ENCODE data around the gene IL10RB.

IL10RB gene

GRCh38 chr21:33268737-33269441 is 2.7 kb downstream of the IL10RB start:
- no peaks in the 10 kb centered on the region for H3K9me3 ChIP-seq (ENCODE audit: insufficient read depth, low read depth, low read length)
- H3K4me1 ChIP-seq (ENCODE audit: insufficient read depth, low read length) = 0 out of 2 replicates have a peak, but pooled peaks cover 4% of the 10 kb centered on the region
- H3K36me3 ChIP-seq (ENCODE audit: insufficient read depth, low read depth, low read length) = no peaks in the 10 kb centered on the region
- peaks cover 14% of the 10 kb centered on the region; the same call in 1 of the 2 replicates for H3K27me3 ChIP-seq (ENCODE audit: insufficient read depth, low read length)
- no peak overlapping the region for H3K9ac ChIP-seq (ENCODE audit: low read depth, low read length)
- no peak overlapping the region for H3K27ac ChIP-seq (ENCODE audit: low read length)
- H3K4me3 ChIP-seq (ENCODE audit: low read length) = no peak overlapping the region

GRCh38 chr21:33270986-33271385 is 4.8 kb downstream of the IL10RB start:
- no peak overlapping the region for H3K9ac ChIP-seq (ENCODE audit: low read depth, low read length)
- no peak overlapping the region for H3K27ac ChIP-seq (ENCODE audit: low read length)
- H3K36me3 ChIP-seq (ENCODE audit: insufficient read depth, low read depth, low read length) = no peaks in the 10 kb centered on the region
- no peaks in the 10 kb centered on the region for H3K9me3 ChIP-seq (ENCODE audit: insufficient read depth, low read depth, low read length)
- H3K4me1 ChIP-seq (ENCODE audit: insufficient read depth, low read length) = 0 out of 2 replicates have a peak, but pooled peaks cover 4% of the 10 kb centered on the region
- peaks cover under 1% of the 10 kb centered on the region; the same call in 1 of the 2 replicates for H3K27me3 ChIP-seq (ENCODE audit: insufficient read depth, low read length)
- H3K4me3 ChIP-seq (ENCODE audit: low read length) = no peak overlapping the region

GRCh38 chr21:33273044-33273443 is 6.9 kb downstream of the IL10RB start:
- Histone ChIP-seq H3K27me3 (ENCODE audit: insufficient read depth, low read length) (no peaks in the 10 kb centered on the region), H3K9me3 (ENCODE audit: insufficient read depth, low read depth, low read length) (no peaks in the 10 kb centered on the region), H3K4me1 (ENCODE audit: insufficient read depth, low read length) (no peaks in the 10 kb centered on the region), H3K4me3 (ENCODE audit: low read length) (no peak overlapping the region), H3K27ac (ENCODE audit: low read length) (no peak overlapping the region), H3K9ac (ENCODE audit: low read depth, low read length) (no peak overlapping the region), H3K36me3 (ENCODE audit: insufficient read depth, low read depth, low read length) (no peaks in the 10 kb centered on the region)

GRCh38 chr21:33278721-33279120 is 12.6 kb downstream of the IL10RB start:
- Histone ChIP-seq H3K4me1 (ENCODE audit: insufficient read depth, low read length) (no peaks in the 10 kb centered on the region), H3K27ac (ENCODE audit: low read length) (no peak overlapping the region), H3K9me3 (ENCODE audit: insufficient read depth, low read depth, low read length) (peaks cover 5% of the 10 kb centered on the region; the same call in 1 of the 2 replicates), H3K4me3 (ENCODE audit: low read length) (no peak overlapping the region), H3K36me3 (ENCODE audit: insufficient read depth, low read depth, low read length) (no peaks in the 10 kb centered on the region), H3K27me3 (ENCODE audit: insufficient read depth, low read length) (no peaks in the 10 kb centered on the region), H3K9ac (ENCODE audit: low read depth, low read length) (no peak overlapping the region)

GRCh38 chr21:33279330-33279820 is 13.2 kb downstream of the IL10RB start:
- no peaks in the 10 kb centered on the region for H3K4me1 ChIP-seq (ENCODE audit: insufficient read depth, low read length)
- no peak overlapping the region for H3K9ac ChIP-seq (ENCODE audit: low read depth, low read length)
- no peak overlapping the region for H3K27ac ChIP-seq (ENCODE audit: low read length)
- H3K27me3 ChIP-seq (ENCODE audit: insufficient read depth, low read length) = no peaks in the 10 kb centered on the region
- H3K36me3 ChIP-seq (ENCODE audit: insufficient read depth, low read depth, low read length) = no peaks in the 10 kb centered on the region
- no peak overlapping the region for H3K4me3 ChIP-seq (ENCODE audit: low read length)
- H3K9me3 ChIP-seq (ENCODE audit: insufficient read depth, low read depth, low read length) = peaks cover 5% of the 10 kb centered on the region; the same call in 1 of the 2 replicates

- H3K4me3 ChIP-seq (ENCODE audit: low read length) = no peak overlapping the region
- peaks cover 5% of the 10 kb centered on the region; the same call in 1 of the 2 replicates for H3K9me3 ChIP-seq (ENCODE audit: insufficient read depth, low read depth, low read length)
- H3K4me1 ChIP-seq (ENCODE audit: insufficient read depth, low read length) = no peaks in the 10 kb centered on the region
- no peaks in the 10 kb centered on the region for H3K36me3 ChIP-seq (ENCODE audit: insufficient read depth, low read depth, low read length)
- no peaks in the 10 kb centered on the region for H3K27me3 ChIP-seq (ENCODE audit: insufficient read depth, low read length)
- H3K27ac ChIP-seq (ENCODE audit: low read length) = no peak overlapping the region
- no peak overlapping the region for H3K9ac ChIP-seq (ENCODE audit: low read depth, low read length)
Observed at GRCh38 chr21:33281096-33281652, 15.0 kb downstream of the IL10RB start.

GRCh38 chr21:33283203-33283602 is 17.0 kb downstream of the IL10RB start:
- Histone ChIP-seq H3K27me3 (ENCODE audit: insufficient read depth, low read length) (no peaks in the 10 kb centered on the region), H3K27ac (ENCODE audit: low read length) (no peak overlapping the region), H3K9ac (ENCODE audit: low read depth, low read length) (no peak overlapping the region), H3K9me3 (ENCODE audit: insufficient read depth, low read depth, low read length) (peaks cover 5% of the 10 kb centered on the region; the same call in 1 of the 2 replicates), H3K4me1 (ENCODE audit: insufficient read depth, low read length) (no peaks in the 10 kb centered on the region), H3K36me3 (ENCODE audit: insufficient read depth, low read depth, low read length) (no peaks in the 10 kb centered on the region), H3K4me3 (ENCODE audit: low read length) (no peak overlapping the region)

- no peaks in the 10 kb centered on the region for H3K4me1 ChIP-seq (ENCODE audit: insufficient read depth, low read length)
- no peak overlapping the region for H3K9ac ChIP-seq (ENCODE audit: low read depth, low read length)
- H3K27me3 ChIP-seq (ENCODE audit: insufficient read depth, low read length) = no peaks in the 10 kb centered on the region
- H3K27ac ChIP-seq (ENCODE audit: low read length) = no peak overlapping the region
- no peaks in the 10 kb centered on the region for H3K36me3 ChIP-seq (ENCODE audit: insufficient read depth, low read depth, low read length)
- no peaks in the 10 kb centered on the region for H3K9me3 ChIP-seq (ENCODE audit: insufficient read depth, low read depth, low read length)
- H3K4me3 ChIP-seq (ENCODE audit: low read length) = no peak overlapping the region
Observed at GRCh38 chr21:33286076-33286475, 19.9 kb downstream of the IL10RB start.

GRCh38 chr21:33286600-33287456 is 20.7 kb downstream of the IL10RB start:
- Histone ChIP-seq H3K9ac (ENCODE audit: low read depth, low read length) (no peak overlapping the region), H3K4me3 (ENCODE audit: low read length) (no peak overlapping the region), H3K4me1 (ENCODE audit: insufficient read depth, low read length) (no peaks in the 10 kb centered on the region), H3K27ac (ENCODE audit: low read length) (no peak overlapping the region), H3K9me3 (ENCODE audit: insufficient read depth, low read depth, low read length) (no peaks in the 10 kb centered on the region), H3K36me3 (ENCODE audit: insufficient read depth, low read depth, low read length) (no peaks in the 10 kb centered on the region), H3K27me3 (ENCODE audit: insufficient read depth, low read length) (no peaks in the 10 kb centered on the region)

GRCh38 chr21:33289199-33289819 is 23.1 kb downstream of the IL10RB start:
- no peaks in the 10 kb centered on the region for H3K9me3 ChIP-seq (ENCODE audit: insufficient read depth, low read depth, low read length)
- no peak overlapping the region for H3K4me3 ChIP-seq (ENCODE audit: low read length)
- no peaks in the 10 kb centered on the region for H3K27me3 ChIP-seq (ENCODE audit: insufficient read depth, low read length)
- H3K9ac ChIP-seq (ENCODE audit: low read depth, low read length) = no peak overlapping the region
- no peaks in the 10 kb centered on the region for H3K36me3 ChIP-seq (ENCODE audit: insufficient read depth, low read depth, low read length)
- H3K4me1 ChIP-seq (ENCODE audit: insufficient read depth, low read length) = no peaks in the 10 kb centered on the region
- no peak overlapping the region for H3K27ac ChIP-seq (ENCODE audit: low read length)

- H3K4me1 ChIP-seq (ENCODE audit: insufficient read depth, low read length) = no peaks in the 10 kb centered on the region
- H3K36me3 ChIP-seq (ENCODE audit: insufficient read depth, low read depth, low read length) = no peaks in the 10 kb centered on the region
- H3K9me3 ChIP-seq (ENCODE audit: insufficient read depth, low read depth, low read length) = no peaks in the 10 kb centered on the region
- H3K9ac ChIP-seq (ENCODE audit: low read depth, low read length) = no peak overlapping the region
- H3K27me3 ChIP-seq (ENCODE audit: insufficient read depth, low read length) = no peaks in the 10 kb centered on the region
- H3K27ac ChIP-seq (ENCODE audit: low read length) = no peak overlapping the region
- H3K4me3 ChIP-seq (ENCODE audit: low read length) = no peak overlapping the region
Observed at GRCh38 chr21:33290441-33290840, 24.3 kb downstream of the IL10RB start.
